ENCODE data around the gene NID1. TPM values are rescaled to one million over a fixed set of nuclear protein-coding genes. Genes with fewer than 3 reads are reported as not detected.

The NID1 gene
- total RNA-seq, 5 donors from 2014 or later (not counting 1 experiment from before 2014, with no cell fraction given) = 0.05 to 0.50 (median 0.34) TPM; not detected in 1

DNA sequence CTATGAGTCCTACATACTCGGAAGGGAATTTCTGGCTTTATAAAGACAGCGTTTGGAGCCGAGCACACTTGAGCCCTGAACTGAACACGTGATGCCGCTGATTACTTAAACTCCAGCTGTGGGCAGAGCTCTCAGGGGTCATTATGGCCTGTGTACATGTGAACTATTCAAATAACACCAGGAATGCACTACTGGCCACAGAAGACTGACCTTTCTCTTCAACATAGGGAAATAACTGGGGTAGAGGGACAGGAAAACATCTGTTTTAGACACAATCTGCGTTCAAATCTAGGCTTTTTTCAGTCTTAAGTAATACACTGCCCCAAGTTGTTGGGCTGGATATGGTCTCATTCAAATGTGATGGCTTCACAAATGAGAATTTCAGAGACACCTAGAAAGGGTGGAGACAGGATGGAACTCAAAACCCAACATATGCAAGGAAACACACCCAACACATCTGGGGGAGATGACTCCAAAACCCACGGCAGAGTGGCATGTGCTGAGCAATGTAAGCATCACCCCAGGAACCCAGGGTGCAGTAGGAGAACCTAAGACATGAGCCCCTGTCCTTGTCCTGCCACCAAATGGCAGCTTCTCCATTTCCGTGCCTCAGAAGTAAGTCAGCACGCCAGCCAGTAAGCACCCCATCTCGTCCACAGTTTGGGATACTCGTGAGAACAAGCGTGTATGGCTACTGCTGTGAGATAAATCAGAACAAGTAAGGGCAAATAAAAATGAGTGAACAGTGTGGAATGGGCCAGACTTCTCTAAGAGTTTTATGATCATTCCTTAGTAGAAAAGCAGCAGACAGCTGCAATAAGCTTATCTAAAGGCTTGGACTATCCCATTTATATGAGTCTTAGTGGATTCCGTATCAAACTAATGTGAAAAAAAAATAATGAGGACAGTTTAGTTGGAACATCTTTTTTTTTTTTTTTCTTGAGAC is 24.9 kb downstream of the NID1 start:
- WGBS (ENCODE audit: insufficient coverage) = 91% methylated on average over 9 of the region's 13 CpGs
- H3K9me3 Mint-ChIP-seq = peaks cover 0 to 6% (median 3%) of the 10 kb centered on the region in 3 donors
- peaks cover 6 to 9% of the 10 kb centered on the region in 2 donors for H3K27me3 Mint-ChIP-seq
- no peak overlapping the region for H3K4me3 Mint-ChIP-seq
- Histone ChIP-seq H3K4me3 (ENCODE audit: control insufficient read depth in 1 of 2, extremely low read depth in 1 of 2, low read length in 1 of 2) (no peak overlapping the region), H3K36me3 (ENCODE audit: control insufficient read depth in 2 of 2, extremely low read depth in 1 of 2, insufficient read depth in 1 of 2, low read length in 1 of 2) (no peaks in the 10 kb centered on the region), H3K9me3 (no peaks in the 10 kb centered on the region), H3K27me3 (replicated peaks in 1 of 2; ENCODE audit: control insufficient read depth in 2 of 2, extremely low read depth in 1 of 2, insufficient read depth in 2 of 2, low read length in 1 of 2) (peaks cover 0 to 5% of the 10 kb centered on the region in 2 experiments), H3K4me1 (ENCODE audit: control insufficient read depth in 1 of 2, extremely low read depth in 1 of 2, insufficient read depth in 2 of 2, low read length in 2 of 2) (no peaks in the 10 kb centered on the region), H3K27ac (ENCODE audit: low read length) (no peak overlapping the region)
- DNase-seq (no peak), ATAC-seq (replicated peaks in 1 of 4) (no peak)
- H3K36me3 Mint-ChIP-seq = no peaks in the 10 kb centered on the region
- ChIA-PET POLR2A (no interaction called here), CTCF (no interaction called here)
- H3K4me1 Mint-ChIP-seq = no peaks in the 10 kb centered on the region
- no peak overlapping the region for H3K27ac Mint-ChIP-seq

DNA sequence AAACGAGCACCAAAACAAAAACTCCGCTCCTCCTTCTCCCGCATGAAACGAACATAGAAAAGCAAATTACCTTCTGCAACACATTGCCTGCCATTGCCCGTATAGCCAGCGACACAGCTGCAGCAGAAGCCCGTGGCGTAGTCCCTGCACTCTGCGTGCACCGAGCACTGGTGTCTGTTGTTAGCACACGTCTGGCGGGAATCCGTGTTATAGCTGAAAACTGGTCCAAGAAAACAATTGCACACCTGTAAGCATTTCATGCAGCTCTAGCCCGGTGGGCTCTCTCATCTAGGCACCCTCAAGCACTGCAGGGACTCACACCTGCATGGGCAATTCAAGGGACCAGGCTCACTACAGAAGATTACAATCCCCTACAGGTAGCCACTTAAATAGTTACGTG is 26.9 kb downstream of the NID1 start:
- Mint-ChIP-seq H3K4me1 (no peaks in the 10 kb centered on the region), H3K9me3 (peaks cover 0 to 4% (median under 1%) of the 10 kb centered on the region in 3 donors), H3K36me3 (no peaks in the 10 kb centered on the region), H3K27me3 (peaks cover 5 to 9% of the 10 kb centered on the region in 2 donors), H3K27ac (no peak overlapping the region), H3K4me3 (no peak overlapping the region)
- Histone ChIP-seq H3K36me3 (ENCODE audit: control insufficient read depth in 2 of 2, extremely low read depth in 1 of 2, insufficient read depth in 1 of 2, low read length in 1 of 2) (no peaks in the 10 kb centered on the region), H3K27me3 (replicated peaks in 1 of 2; ENCODE audit: control insufficient read depth in 2 of 2, extremely low read depth in 1 of 2, insufficient read depth in 2 of 2, low read length in 1 of 2) (peaks cover 0 to 3% of the 10 kb centered on the region in 2 experiments), H3K27ac (ENCODE audit: low read length) (no peak overlapping the region), H3K4me1 (ENCODE audit: control insufficient read depth in 1 of 2, extremely low read depth in 1 of 2, insufficient read depth in 2 of 2, low read length in 2 of 2) (no peaks in the 10 kb centered on the region), H3K9me3 (no peaks in the 10 kb centered on the region), H3K4me3 (ENCODE audit: control insufficient read depth in 1 of 2, extremely low read depth in 1 of 2, low read length in 1 of 2) (no peak overlapping the region)
- DNase-seq (no peak), ATAC-seq (replicated peaks in 1 of 4) (no peak)
- 89% methylated on average over 14 of the region's 15 CpGs for WGBS (ENCODE audit: insufficient coverage)
- POLR2A ChIA-PET = no interaction called here
- CTCF ChIA-PET = no interaction called here

DNA sequence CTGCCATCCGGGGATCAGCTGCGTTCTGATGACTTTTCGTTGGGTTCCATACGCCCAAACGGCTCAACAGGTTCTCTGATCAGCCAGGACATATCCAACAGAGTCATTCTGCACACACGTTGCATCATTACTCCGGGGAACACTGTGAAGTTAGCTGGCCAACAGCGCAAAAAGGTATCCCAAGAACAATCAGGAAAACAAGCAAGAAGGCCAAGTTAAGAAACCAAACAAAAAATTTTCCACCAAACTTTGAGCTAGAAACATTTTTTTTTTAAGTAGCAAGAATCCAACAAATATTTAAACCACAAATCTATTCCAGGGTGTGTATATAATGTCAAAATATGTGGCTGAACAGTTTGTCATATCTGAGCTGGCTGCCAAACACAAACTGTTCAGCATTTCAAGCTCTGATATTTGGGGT is 29.2 kb downstream of the NID1 start:
- H3K36me3 ChIP-seq (ENCODE audit: control insufficient read depth in 2 of 2, extremely low read depth in 1 of 2, insufficient read depth in 1 of 2, low read length in 1 of 2) = no peaks in the 10 kb centered on the region
- no peak overlapping the region for H3K27ac Mint-ChIP-seq
- no peaks in the 10 kb centered on the region for H3K9me3 ChIP-seq
- CTCF ChIA-PET = no interaction called here
- H3K27ac ChIP-seq (ENCODE audit: low read length) = no peak overlapping the region
- no peak overlapping the region for H3K4me3 ChIP-seq (ENCODE audit: control insufficient read depth in 1 of 2, extremely low read depth in 1 of 2, low read length in 1 of 2)
- H3K4me1 Mint-ChIP-seq = no peaks in the 10 kb centered on the region
- H3K9me3 Mint-ChIP-seq = no peaks in the 10 kb centered on the region
- H3K4me3 Mint-ChIP-seq = no peak overlapping the region
- ATAC-seq (replicated peaks in 1 of 4) = no peak
- H3K4me1 ChIP-seq (ENCODE audit: control insufficient read depth in 1 of 2, extremely low read depth in 1 of 2, insufficient read depth in 2 of 2, low read length in 2 of 2) = no peaks in the 10 kb centered on the region
- H3K27me3 Mint-ChIP-seq = peaks cover 2 to 9% of the 10 kb centered on the region in 2 donors
- POLR2A ChIA-PET = no interaction called here
- H3K36me3 Mint-ChIP-seq = no peaks in the 10 kb centered on the region
- peaks cover 0 to 3% of the 10 kb centered on the region in 2 experiments for H3K27me3 ChIP-seq (replicated peaks in 1 of 2; ENCODE audit: control insufficient read depth in 2 of 2, extremely low read depth in 1 of 2, insufficient read depth in 2 of 2, low read length in 1 of 2)
- WGBS (ENCODE audit: insufficient coverage) = 67% methylated on average over 5 of the region's 8 CpGs
- no peak for DNase-seq

DNA sequence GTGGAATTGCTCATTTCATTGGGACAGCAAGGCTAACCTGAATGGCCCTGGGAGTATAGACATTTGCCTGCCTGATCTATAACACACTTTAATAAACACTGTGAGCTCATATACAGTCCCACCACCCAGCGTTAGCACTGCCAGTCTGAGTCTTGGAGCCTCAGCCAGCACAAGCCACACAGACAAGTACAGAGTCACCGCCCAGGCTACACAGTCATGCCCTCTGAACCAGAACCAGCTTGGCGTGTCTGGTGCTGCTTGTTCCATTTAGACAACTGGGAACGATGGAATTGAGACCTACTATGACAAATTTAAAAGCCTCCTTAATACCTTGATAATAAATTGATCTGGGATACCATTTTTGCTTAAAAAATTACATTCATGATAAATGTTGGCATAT is 31.6 kb downstream of the NID1 start:
- DNase-seq = no peak
- ATAC-seq (replicated peaks in 1 of 4) = no peak
- no peak overlapping the region for H3K27ac Mint-ChIP-seq
- H3K36me3 Mint-ChIP-seq = no peaks in the 10 kb centered on the region
- H3K4me1 Mint-ChIP-seq = no peaks in the 10 kb centered on the region
- WGBS (ENCODE audit: insufficient coverage) = 90% methylated on average over 2 of the region's 4 CpGs
- peaks cover 2 to 9% of the 10 kb centered on the region in 2 donors for H3K27me3 Mint-ChIP-seq
- H3K4me1 ChIP-seq (ENCODE audit: control insufficient read depth in 1 of 2, extremely low read depth in 1 of 2, insufficient read depth in 2 of 2, low read length in 2 of 2) = no peaks in the 10 kb centered on the region
- H3K4me3 ChIP-seq (ENCODE audit: control insufficient read depth in 1 of 2, extremely low read depth in 1 of 2, low read length in 1 of 2) = no peak overlapping the region
- ChIA-PET CTCF (interaction anchor here in 1 of 2 donors (0.6 kb wide), 1 partner anchor 69 kb away, joined by 5 read pairs; no protein-coding TSS in a partner anchor), POLR2A (no interaction called here)
- no peak overlapping the region for H3K27ac ChIP-seq (ENCODE audit: low read length)
- H3K27me3 ChIP-seq (replicated peaks in 1 of 2; ENCODE audit: control insufficient read depth in 2 of 2, extremely low read depth in 1 of 2, insufficient read depth in 2 of 2, low read length in 1 of 2) = no peaks in the 10 kb centered on the region
- no peak overlapping the region for H3K4me3 Mint-ChIP-seq
- no peaks in the 10 kb centered on the region for H3K9me3 Mint-ChIP-seq
- H3K9me3 ChIP-seq = no peaks in the 10 kb centered on the region
- no peaks in the 10 kb centered on the region for H3K36me3 ChIP-seq (ENCODE audit: control insufficient read depth in 2 of 2, extremely low read depth in 1 of 2, insufficient read depth in 1 of 2, low read length in 1 of 2)

- no peak overlapping the region for H3K27ac ChIP-seq (ENCODE audit: low read length)
- WGBS (ENCODE audit: insufficient coverage) = no CpG with 5 or more reads among the region's 3 CpGs
- Mint-ChIP-seq H3K27me3 (no peaks in the 10 kb centered on the region), H3K9me3 (no peaks in the 10 kb centered on the region), H3K27ac (no peak overlapping the region), H3K4me3 (no peak overlapping the region), H3K36me3 (no peaks in the 10 kb centered on the region), H3K4me1 (peaks cover 14 to 18% (median 14%) of the 10 kb centered on the region in 3 donors)
- peaks cover 0 to 11% of the 10 kb centered on the region in 2 experiments for H3K4me1 ChIP-seq (ENCODE audit: control insufficient read depth in 1 of 2, extremely low read depth in 1 of 2, insufficient read depth in 2 of 2, low read length in 2 of 2)
- ChIA-PET CTCF (interaction anchor here in 1 of 2 donors (0.6 kb wide), 1 partner anchor 723 kb away, joined by 3 read pairs; no protein-coding TSS in a partner anchor), POLR2A (no interaction called here)
- no peaks in the 10 kb centered on the region for H3K27me3 ChIP-seq (replicated peaks in 1 of 2; ENCODE audit: control insufficient read depth in 2 of 2, extremely low read depth in 1 of 2, insufficient read depth in 2 of 2, low read length in 1 of 2)
- H3K36me3 ChIP-seq (ENCODE audit: control insufficient read depth in 2 of 2, extremely low read depth in 1 of 2, insufficient read depth in 1 of 2, low read length in 1 of 2) = no peaks in the 10 kb centered on the region
- H3K9me3 ChIP-seq = no peaks in the 10 kb centered on the region
- no peak overlapping the region for H3K4me3 ChIP-seq (ENCODE audit: control insufficient read depth in 1 of 2, extremely low read depth in 1 of 2, low read length in 1 of 2)
- DNase-seq (no peak), ATAC-seq (replicated peaks in 1 of 4) (no peak)
These were observed 34.4 kb downstream of the NID1 start for GRCh38 chr1:236030534-236030933.

GRCh38 chr1:236029428-236029940 is 35.4 kb downstream of the NID1 start:
- no peaks in the 10 kb centered on the region for H3K36me3 ChIP-seq (ENCODE audit: control insufficient read depth in 2 of 2, extremely low read depth in 1 of 2, insufficient read depth in 1 of 2, low read length in 1 of 2)
- DNase-seq (no peak), ATAC-seq (replicated peaks in 1 of 4) (no peak)
- H3K4me3 Mint-ChIP-seq = no peak overlapping the region
- WGBS (ENCODE audit: insufficient coverage) = 90% methylated on average over 21 of the region's 26 CpGs
- H3K27me3 Mint-ChIP-seq = no peaks in the 10 kb centered on the region
- H3K4me3 ChIP-seq (ENCODE audit: control insufficient read depth in 1 of 2, extremely low read depth in 1 of 2, low read length in 1 of 2) = no peak overlapping the region
- ChIA-PET CTCF (interaction anchor here in 1 of 2 donors (0.7 kb wide), 1 partner anchor 29 kb away, joined by 4 read pairs; no protein-coding TSS in a partner anchor), POLR2A (no interaction called here)
- no peaks in the 10 kb centered on the region for H3K36me3 Mint-ChIP-seq
- H3K27ac Mint-ChIP-seq = no peak overlapping the region
- H3K27ac ChIP-seq (ENCODE audit: low read length) = no peak overlapping the region
- no peaks in the 10 kb centered on the region for H3K27me3 ChIP-seq (replicated peaks in 1 of 2; ENCODE audit: control insufficient read depth in 2 of 2, extremely low read depth in 1 of 2, insufficient read depth in 2 of 2, low read length in 1 of 2)
- H3K4me1 ChIP-seq (ENCODE audit: control insufficient read depth in 1 of 2, extremely low read depth in 1 of 2, insufficient read depth in 2 of 2, low read length in 2 of 2) = peaks cover 0 to 11% of the 10 kb centered on the region in 2 experiments
- H3K9me3 ChIP-seq = no peaks in the 10 kb centered on the region
- H3K9me3 Mint-ChIP-seq = no peaks in the 10 kb centered on the region
- peaks cover 14 to 20% (median 14%) of the 10 kb centered on the region in 3 donors for H3K4me1 Mint-ChIP-seq

Data from T-cell (primary cell).